OCI-LY7 (cell line): ENCODE data around the gene SIGLEC12.

Experiments
- EZH2phosphoT487 ChIP-seq: fragments of 200-600 bp; sonication (generic); IDR thresholded peaks from 2 replicates; pipeline ENCODE4 v1.6.1; 2018; ENCODE audit warnings: low read depth, borderline replicate concordance, mild to moderate bottlenecking, mixed run types, antibody characterized with exemption, low read length, moderate library complexity, mixed read lengths
- TF ChIP-seq, protein P1 (sequence below): fragments of 200-600 bp; sonication (generic); conservative IDR thresholded peaks from 2 replicates; pipeline ENCODE4 v1.5.1; 2014; ENCODE audit warnings: mild to moderate bottlenecking, antibody characterized with exemption, low read length, moderate library complexity, mixed read lengths

- TF ChIP-seq, protein P1, sequence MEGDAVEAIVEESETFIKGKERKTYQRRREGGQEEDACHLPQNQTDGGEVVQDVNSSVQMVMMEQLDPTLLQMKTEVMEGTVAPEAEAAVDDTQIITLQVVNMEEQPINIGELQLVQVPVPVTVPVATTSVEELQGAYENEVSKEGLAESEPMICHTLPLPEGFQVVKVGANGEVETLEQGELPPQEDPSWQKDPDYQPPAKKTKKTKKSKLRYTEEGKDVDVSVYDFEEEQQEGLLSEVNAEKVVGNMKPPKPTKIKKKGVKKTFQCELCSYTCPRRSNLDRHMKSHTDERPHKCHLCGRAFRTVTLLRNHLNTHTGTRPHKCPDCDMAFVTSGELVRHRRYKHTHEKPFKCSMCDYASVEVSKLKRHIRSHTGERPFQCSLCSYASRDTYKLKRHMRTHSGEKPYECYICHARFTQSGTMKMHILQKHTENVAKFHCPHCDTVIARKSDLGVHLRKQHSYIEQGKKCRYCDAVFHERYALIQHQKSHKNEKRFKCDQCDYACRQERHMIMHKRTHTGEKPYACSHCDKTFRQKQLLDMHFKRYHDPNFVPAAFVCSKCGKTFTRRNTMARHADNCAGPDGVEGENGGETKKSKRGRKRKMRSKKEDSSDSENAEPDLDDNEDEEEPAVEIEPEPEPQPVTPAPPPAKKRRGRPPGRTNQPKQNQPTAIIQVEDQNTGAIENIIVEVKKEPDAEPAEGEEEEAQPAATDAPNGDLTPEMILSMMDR = peak; percentile 69
- TF ChIP-seq EZH2phosphoT487 = no peak
Measured at GRCh38 chr19:51511353-51511752, 9.8 kb upstream of the SIGLEC12 start.
